HCT116 (cell line): ENCODE data around the gene MSI2. TPM values are rescaled to one million over a fixed set of nuclear protein-coding genes. Genes with fewer than 3 reads are reported as not detected.

Source experiments
- ATAC-seq: fragments of 200-7000 bp; cut with Tn5 transposase; 2 replicates; pipeline ENCODE4 v1.9.1; 2020; ENCODE audit warnings: mild to moderate bottlenecking, moderate library complexity
- BruUV-seq: library from RNA; stranded (reverse); fragments of 400-500 nt; replicated peaks from 2 replicates; lab custom pipeline; 2021; lab: Mats Ljungman, UMichigan
- CTCF ChIA-PET: fragments of 300-600 bp; sonication (Branson Sonifier 250); formaldehyde crosslinking; loops from one replicate; lab custom pipeline; 2021; ENCODE audit warnings: antibody characterized with exemption; lab: Charles Lee
- POLR2A ChIA-PET: fragments of 300-600, 350-600 bp; sonication (Branson Sonifier 250); formaldehyde crosslinking; loops from one replicate; lab custom pipeline; 2021; ENCODE audit warnings: antibody characterized with exemption; lab: Charles Lee
- RAD21 ChIA-PET, 2 experiments: fragments of 300-600 bp; sonication (Branson Sonifier 250); formaldehyde crosslinking; loops; one replicate each; lab custom pipeline; 2023; ENCODE audit warnings: low total read pairs in 2 of 2; ENCODE audit not compliant: uncharacterized antibody in 2 of 2, unreplicated experiment in 2 of 2, low non-redundant PET in 1 of 2; lab: Charles Lee
- DNase-seq: peaks from one replicate; pipeline ENCODE4 v3.0.0-alpha.2; 2010; ENCODE audit warnings: low read depth, low spot score
- H2AFZ ChIP-seq: fragments of 200-600 bp; shearing (Covaris generic), sonication (generic); 2 replicates; pipeline ENCODE4 v1.6.1; 2017; ENCODE audit warnings: low read depth, mixed run types, mixed read lengths, antibody characterized with exemption, low read length; ENCODE audit not compliant: poor library complexity, severe bottlenecking
- H3K27ac ChIP-seq: 2 replicates; pipeline ENCODE4 v1.5.1; 2012; ENCODE audit warnings: low read depth, low read length
- H3K27me3 ChIP-seq: fragments of 200-600 bp; sonication (generic); 2 replicates; pipeline ENCODE4 v1.6.1; 2016; ENCODE audit warnings: mixed run types, low read length, mixed read lengths; ENCODE audit not compliant: insufficient read depth
- H3K36me3 ChIP-seq, 2 experiments: fragments of 200-500 bp in 1 of 2; fragments of 200-600 bp in 1 of 2; sonication (Bioruptor generic) in 1 of 2; sonication (generic) in 1 of 2; 2 replicates each; pipeline versions ENCODE4 v1.5.1 to v1.6.1; 2014 to 2016; ENCODE audit warnings: low read length in 2 of 2, inconsistent platforms in 1 of 2, mixed read lengths in 1 of 2, mixed run types in 1 of 2; ENCODE audit not compliant: insufficient read depth in 2 of 2, control insufficient read depth in 1 of 2
- H3K4me1 ChIP-seq, 2 experiments: fragments of 200-600 bp in 1 of 2; sonication (generic) in 1 of 2; 2 replicates each; pipeline versions ENCODE4 v1.5.1 to v1.6.1; 2012 to 2017; ENCODE audit warnings: low read length in 2 of 2, inconsistent platforms in 1 of 2, mild to moderate bottlenecking in 1 of 2, mixed read lengths in 1 of 2, mixed run types in 1 of 2, moderate library complexity in 1 of 2; ENCODE audit not compliant: insufficient read depth in 2 of 2, control insufficient read depth in 1 of 2
- H3K4me2 ChIP-seq: fragments of 200-600 bp; sonication (generic); 2 replicates; pipeline ENCODE4 v1.6.1; 2017; ENCODE audit warnings: mixed run types, low read length, mixed read lengths
- H3K4me3 ChIP-seq, 2 experiments: fragments of 200-600 bp in 1 of 2; sonication (generic) in 1 of 2; replicated peaks in 1 of 2; 2 replicates each; pipeline ENCODE4 v1.5.1; 2011 to 2016; ENCODE audit warnings: low read length in 2 of 2, control low read depth in 1 of 2, low read depth in 1 of 2, mild to moderate bottlenecking in 1 of 2, mixed read lengths in 1 of 2, mixed run types in 1 of 2
- H3K79me2 ChIP-seq: fragments of 200-600 bp; sonication (generic); 2 replicates; pipeline ENCODE4 v1.6.1; 2017; ENCODE audit warnings: mild to moderate bottlenecking, mixed run types, low read length, moderate library complexity, mixed read lengths; ENCODE audit not compliant: insufficient read depth
- H3K9ac ChIP-seq: fragments of 200-600 bp; sonication (generic); 2 replicates; pipeline ENCODE4 v1.6.1; 2016; ENCODE audit warnings: low read length, mixed read lengths
- H3K9me2 ChIP-seq: fragments of 200-600 bp; sonication (generic), shearing (Covaris generic); 2 replicates; pipeline ENCODE4 v1.6.1; 2017; ENCODE audit warnings: mixed run types, mild to moderate bottlenecking, moderate library complexity; ENCODE audit not compliant: insufficient read depth
- H3K9me3 ChIP-seq, 2 experiments: fragments of 200-500 bp in 1 of 2; fragments of 200-600 bp in 1 of 2; sonication (Bioruptor generic) in 1 of 2; sonication (generic) in 1 of 2; 2 replicates each; pipeline ENCODE4 v1.6.1; 2014 to 2017; ENCODE audit warnings: low read length in 2 of 2, mixed read lengths in 2 of 2, inconsistent platforms in 1 of 2, low read depth in 1 of 2, mild to moderate bottlenecking in 1 of 2, mixed run types in 1 of 2, moderate library complexity in 1 of 2; ENCODE audit not compliant: control insufficient read depth in 1 of 2, insufficient read depth in 1 of 2
- H4K20me1 ChIP-seq: fragments of 200-600 bp; sonication (generic), shearing (Covaris generic); 2 replicates; pipeline ENCODE4 v1.6.1; 2017; ENCODE audit warnings: mixed run types, mild to moderate bottlenecking, moderate library complexity; ENCODE audit not compliant: insufficient read depth
- ATF3 ChIP-seq: IDR thresholded peaks from 2 replicates; pipeline ENCODE4 v1.6.1; 2012
- CBX3 ChIP-seq: IDR thresholded peaks from 2 replicates; pipeline ENCODE4 v1.6.1; 2012; ENCODE audit warnings: low read depth
- CEBPB ChIP-seq: IDR thresholded peaks from 2 replicates; pipeline ENCODE4 v1.6.1; 2012; ENCODE audit warnings: low read depth
- CTCF ChIP-seq, 3 experiments: fragments of 200-600 bp in 1 of 3; sonication (generic) in 1 of 3; IDR thresholded peaks in 2 of 3; conservative IDR thresholded peaks in 1 of 3; 2 replicates each; pipeline ENCODE4 v1.5.1; 2012 to 2017; ENCODE audit warnings: low read depth in 2 of 3, low read length in 2 of 3, antibody characterized with exemption in 1 of 3, borderline replicate concordance in 1 of 3, control low read depth in 1 of 3, mild to moderate bottlenecking in 1 of 3, mixed read lengths in 1 of 3, mixed run types in 1 of 3, moderate library complexity in 1 of 3; ENCODE audit not compliant: insufficient read depth in 1 of 3
- ELF1 ChIP-seq: IDR thresholded peaks from 2 replicates; pipeline ENCODE4 v1.6.1; 2012; ENCODE audit warnings: low read depth, borderline replicate concordance
- EZH2 ChIP-seq: fragments of 200-600 bp; sonication (generic); IDR thresholded peaks from 2 replicates; pipeline ENCODE4 v1.6.1; 2017; ENCODE audit warnings: antibody characterized with exemption, mixed run types
- EZH2phosphoT487 ChIP-seq: fragments of 200-600 bp; IDR thresholded peaks from 2 replicates; pipeline ENCODE4 v1.6.1; 2018; ENCODE audit warnings: antibody characterized with exemption, borderline replicate concordance
- FOSL1 ChIP-seq: IDR thresholded peaks from 2 replicates; pipeline ENCODE4 v1.6.1; 2012; ENCODE audit warnings: low read depth
- JUND ChIP-seq: IDR thresholded peaks from 2 replicates; pipeline ENCODE4 v1.6.1; 2012
- MAX ChIP-seq: IDR thresholded peaks from 2 replicates; pipeline ENCODE4 v1.6.1; 2012
- POLR2A ChIP-seq: IDR thresholded peaks from 2 replicates; pipeline ENCODE4 v1.7.0; 2011; ENCODE audit warnings: borderline replicate concordance; ENCODE audit not compliant: insufficient read depth, insufficient read length; ENCODE audit errors: extremely low read depth
- POLR2AphosphoS5 ChIP-seq: IDR thresholded peaks from 2 replicates; pipeline ENCODE4 v1.6.1; 2011; ENCODE audit warnings: mild to moderate bottlenecking, low read depth, low read length, moderate library complexity
- RAD21 ChIP-seq: IDR thresholded peaks from 2 replicates; pipeline ENCODE4 v1.6.1; 2012; ENCODE audit warnings: low read depth, mild to moderate bottlenecking
- REST ChIP-seq: IDR thresholded peaks from 2 replicates; pipeline ENCODE4 v1.6.1; 2012; ENCODE audit warnings: low read depth
- SIN3A ChIP-seq: IDR thresholded peaks from 2 replicates; pipeline ENCODE4 v1.6.1; 2012; ENCODE audit warnings: low read depth
- SP1 ChIP-seq: IDR thresholded peaks from 2 replicates; pipeline ENCODE4 v1.6.1; 2012; ENCODE audit warnings: low read depth
- SRF ChIP-seq: IDR thresholded peaks from 2 replicates; pipeline ENCODE4 v1.6.1; 2012; ENCODE audit warnings: low read depth
- TCF7L2 ChIP-seq: IDR thresholded peaks from 2 replicates; pipeline ENCODE4 v1.7.0; 2011; ENCODE audit warnings: borderline replicate concordance, inconsistent platforms; ENCODE audit not compliant: insufficient read depth, insufficient read length; ENCODE audit errors: extremely low read depth
- ZBTB33 ChIP-seq: IDR thresholded peaks from 2 replicates; pipeline ENCODE4 v1.6.1; 2011; ENCODE audit warnings: mild to moderate bottlenecking, low read length, moderate library complexity; ENCODE audit not compliant: insufficient replicate concordance; ENCODE audit errors: extremely low read depth
- ZFX ChIP-seq: fragments of 450-650 bp; IDR thresholded peaks from 2 replicates; pipeline ENCODE4 v1.6.1; 2017
- ZNF274 ChIP-seq: fragments of 200-500 bp; sonication (Bioruptor generic); IDR thresholded peaks from 2 replicates; pipeline ENCODE4 v1.6.1; 2014; ENCODE audit warnings: mild to moderate bottlenecking, low read depth, low read length, inconsistent platforms
- intact Hi-C: fragments of 100-400 bp; cut with micrococcal nuclease; formaldehyde crosslinking; loops from 2 replicates; pipeline ENCODE4 v1.10.0; 2022
- total RNA-seq: library from RNA; stranded (reverse); gene quantifications from one replicate; pipeline ENCODE4 v1.2.1, GENCODE V29; 2021; ENCODE audit not compliant: unreplicated experiment

MSI2 gene
- total RNA-seq, 1 experiment from 2014 or later, result 137 TPM

- RAD21 ChIA-PET, result interaction anchor here in 1 of 2 experiments (0.5 to 1.0 kb wide), 2 partner anchors 132 to 240 kb away, joined by 3 to 5 read pairs; no protein-coding TSS in a partner anchor
- CTCF ChIA-PET, result interaction anchor here (1.5 kb wide), 1 partner anchor 132 kb away, joined by 7 read pairs; no protein-coding TSS in a partner anchor
- Histone ChIP-seq H3K27me3 (no peaks in the 10 kb centered on the region), H4K20me1 (no peaks in the 10 kb centered on the region), H3K4me3 (peak overlapping the region in 1 of 2 experiments; percentile 22; a peak in 2 of 4 replicates), H3K9me2 (no peaks in the 10 kb centered on the region), H3K4me1 (peaks cover 66 to 78% of the 10 kb centered on the region in 2 experiments), H3K9ac (peak overlapping the region; percentile 21), H3K4me2 (peak overlapping the region; percentile 65), H3K9me3 (peaks cover 4 to 9% of the 10 kb centered on the region in 2 experiments; a peak in 2 of 4 replicates), H3K36me3 (0 out of 4 replicates have a peak, but pooled peaks cover 0 to 9% of the 10 kb centered on the region in 2 experiments), H3K27ac (peak overlapping the region; percentile 82), H3K79me2 (no peaks in the 10 kb centered on the region; the same call in 1 of the 2 replicates), H2AFZ (no peak overlapping the region)
- no TSS peak for BruUV-seq
- DNase-seq, result peak; percentile 90
- POLR2A ChIA-PET, result no interaction called here
- intact Hi-C loops, result no loop called here
- peak; percentile 92 for ATAC-seq
- no peak for TF ChIP-seq ZBTB33
- TF ChIP-seq POLR2AphosphoS5, result no peak; the same call in 1 of the 2 replicates
- no peak for TF ChIP-seq EZH2phosphoT487
- no peak for TF ChIP-seq REST
- peak; percentile 77 for TF ChIP-seq MAX
- TF ChIP-seq ZNF274, result no peak
- TF ChIP-seq TCF7L2, result no peak
- TF ChIP-seq POLR2A, result no peak
- TF ChIP-seq RAD21, result peak; percentile 48
- TF ChIP-seq ZFX, result no peak
- peak; percentile 86 for TF ChIP-seq FOSL1
- TF ChIP-seq SRF, result peak; percentile 66
- peak; percentile 95 for TF ChIP-seq CBX3
- TF ChIP-seq ATF3, result peak; percentile 67; the same call in 1 of the 2 replicates
- no peak for TF ChIP-seq CTCF (IDR thresholded peaks at IDR 0.05 in 2 of 3, conservative IDR thresholded peaks at IDR 0.05 in 1 of 3; ENCODE audit: borderline replicate concordance in 1 of 3, insufficient read depth in 1 of 3, low read depth in 2 of 3, low read length in 2 of 3)
- TF ChIP-seq SP1, result peak; percentile 88
- peak; percentile 47 for TF ChIP-seq SIN3A
- no peak for TF ChIP-seq ELF1
- TF ChIP-seq EZH2, result no peak
- peak; percentile 91 for TF ChIP-seq JUND
- peak; percentile 60 for TF ChIP-seq CEBPB
Observed at GRCh38 chr17:57375770-57376225, 119.5 kb downstream of the MSI2 start.
